Measurements from ENCODE around the gene GAGE13.
"Not testable (repeated sequence)": the region's sequence is repeated elsewhere in the genome, so short reads cannot be mapped to it uniquely, and the experiment has no call there.

GAGE13 gene, protein sequence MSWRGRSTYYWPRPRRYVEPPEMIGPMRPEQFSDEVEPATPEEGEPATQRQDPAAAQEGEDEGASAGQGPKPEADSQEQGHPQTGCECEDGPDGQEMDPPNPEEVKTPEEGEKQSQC

GRCh38 chrX:49331282-49331681 lies at the start of gene GAGE13:
Gene GAGE13 (plus strand): TSS chrX:49331582. CDS start chrX:49332738, 1,156 bp downstream.
- CTCF ChIA-PET; DNase-seq (ENCODE audit: extremely low spot score); POLR2A ChIA-PET: not testable (repeated sequence)

DNA sequence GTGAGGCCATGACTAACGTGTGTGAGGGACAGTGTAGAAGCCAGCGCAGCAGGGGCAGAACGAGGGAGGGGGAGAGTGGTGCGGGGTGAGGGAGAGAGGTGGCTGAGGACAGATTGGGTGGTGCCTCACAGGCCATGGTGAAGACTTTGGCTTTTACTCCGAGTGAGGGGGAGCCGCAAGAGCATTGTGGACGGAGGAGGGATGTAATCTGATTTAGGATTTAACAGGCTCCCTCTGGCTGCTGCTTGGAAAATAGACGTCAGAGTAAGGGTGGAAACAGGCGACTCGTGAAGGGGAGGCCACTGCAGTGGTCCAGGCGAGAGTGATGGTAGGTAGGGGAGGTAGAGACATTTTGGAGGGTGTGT lies 48.8 kb upstream of the GAGE13 start:
- ChIA-PET POLR2A (no interaction called here), CTCF (no interaction called here)
- no peak for DNase-seq (ENCODE audit: extremely low spot score)
- no peak for TF ChIP-seq CTCF (IDR thresholded peaks at IDR 0.05; ENCODE audit: control extremely low read depth, extremely low read depth, low read depth, missing control alignments)

DNA sequence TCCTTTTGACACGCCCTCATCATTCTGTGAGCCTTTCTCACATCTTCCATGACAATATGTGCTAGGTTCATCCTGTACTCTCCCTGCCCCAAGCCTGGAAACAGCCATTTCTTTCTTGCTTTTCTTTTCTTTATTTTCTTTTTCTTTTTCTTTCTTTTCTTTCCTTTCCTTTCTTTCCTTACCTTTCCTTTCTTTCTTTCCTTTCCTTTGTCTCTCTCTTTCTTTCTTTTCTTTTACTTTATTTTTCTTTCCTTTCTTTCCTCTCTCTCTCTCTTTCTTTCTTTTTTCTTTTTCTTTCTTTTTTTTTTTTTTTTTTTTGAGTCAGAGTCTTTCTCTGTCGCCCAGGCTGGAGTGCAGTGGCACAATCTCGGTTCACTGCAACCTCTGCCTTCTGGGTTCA lies 47.2 kb upstream of the GAGE13 start:
- CTCF ChIA-PET: interaction anchor here (1.0 kb wide), 1 partner anchor 91 kb away, joined by 3 read pairs; no protein-coding TSS in a partner anchor

GRCh38 chrX:49286136-49286535 lies 45.2 kb upstream of the GAGE13 start:
- CTCF ChIA-PET: no interaction called here
- POLR2A ChIA-PET: no interaction called here
- no peak for TF ChIP-seq CTCF (IDR thresholded peaks at IDR 0.05; ENCODE audit: control extremely low read depth, extremely low read depth, low read depth, missing control alignments)

More for the DNA sequence above, 47.2 kb upstream of the GAGE13 start:
- POLR2A ChIA-PET: no interaction called here
- DNase-seq (ENCODE audit: extremely low spot score): no peak
- TF ChIP-seq CTCF (IDR thresholded peaks at IDR 0.05; ENCODE audit: control extremely low read depth, extremely low read depth, low read depth, missing control alignments): no peak

GRCh38 chrX:49286581-49286980 lies 44.8 kb upstream of the GAGE13 start:
- CTCF ChIA-PET: no interaction called here
- POLR2A ChIA-PET: no interaction called here
- no peak for TF ChIP-seq CTCF (IDR thresholded peaks at IDR 0.05; ENCODE audit: control extremely low read depth, extremely low read depth, low read depth, missing control alignments)
- no peak for DNase-seq (ENCODE audit: extremely low spot score)

More at GRCh38 chrX:49286136-49286535, 45.2 kb upstream of the GAGE13 start:
- DNase-seq (ENCODE audit: extremely low spot score): no peak

DNA sequence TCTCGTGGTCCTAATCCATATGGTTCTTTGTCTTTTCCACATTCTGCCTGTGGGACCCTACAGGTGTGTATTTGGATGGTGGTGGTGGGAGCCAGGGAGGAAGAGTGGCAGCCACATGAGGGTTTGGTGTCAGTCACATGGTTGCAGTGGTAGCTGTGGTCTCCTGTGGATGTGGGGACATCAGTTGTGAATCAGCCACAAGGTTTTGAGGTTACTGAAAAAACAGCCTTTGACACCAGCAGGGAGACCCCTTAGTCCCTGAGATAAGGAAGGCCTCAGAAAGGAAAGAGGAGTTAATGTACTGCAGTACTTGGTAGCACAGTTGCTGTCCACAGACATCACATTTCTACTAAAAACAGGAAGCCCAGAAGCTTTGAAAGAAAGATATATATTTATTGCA lies 43.7 kb upstream of the GAGE13 start:
- TF ChIP-seq CTCF (IDR thresholded peaks at IDR 0.05; ENCODE audit: control extremely low read depth, extremely low read depth, low read depth, missing control alignments): no peak
- CTCF ChIA-PET: no interaction called here
- POLR2A ChIA-PET: no interaction called here
- no peak for DNase-seq (ENCODE audit: extremely low spot score)

- DNase-seq (ENCODE audit: extremely low spot score): no peak
- POLR2A ChIA-PET: no interaction called here
- CTCF ChIA-PET: no interaction called here
- TF ChIP-seq CTCF (IDR thresholded peaks at IDR 0.05; ENCODE audit: control extremely low read depth, extremely low read depth, low read depth, missing control alignments): no peak
Measured at GRCh38 chrX:49290215-49290614, 41.2 kb upstream of the GAGE13 start.

All from GM10248 (cell line).